ENCODE measurements around the gene CD40LG. TPM values are rescaled to one million over a fixed set of nuclear protein-coding genes. Genes with fewer than 3 reads are reported as not detected.

The CD40LG gene
- total and polyA plus RNA-seq, 8 donors, result 0.11 to 0.92 (median 0.39) TPM

GRCh38 chrX:136616987-136617685 lies 30.8 kb upstream of the CD40LG start:
- intact Hi-C loops (cut with DNase I), result no loop called here
- H3K27ac ChIP-seq, result no peak overlapping the region
- no peak for TF ChIP-seq CTCF (IDR thresholded peaks at IDR 0.05)

GRCh38 chrX:136619899-136620505 lies 28.0 kb upstream of the CD40LG start:
- intact Hi-C loops (cut with DNase I), result no loop called here
- Histone ChIP-seq H3K9me3 (no peaks in the 10 kb centered on the region), H3K4me3 (no peak overlapping the region), H3K27me3 (no peaks in the 10 kb centered on the region), H3K27ac (no peak overlapping the region), H3K4me1 (no peaks in the 10 kb centered on the region), H3K36me3 (no peaks in the 10 kb centered on the region)
- DNase-seq (no peak), ATAC-seq (no peak)
- no peak for TF ChIP-seq CTCF (IDR thresholded peaks at IDR 0.05)

More at GRCh38 chrX:136616987-136617685, 30.8 kb upstream of the CD40LG start:
- ATAC-seq (no peak), DNase-seq (no peak)
- Histone ChIP-seq H3K4me1 (no peaks in the 10 kb centered on the region), H3K36me3 (no peaks in the 10 kb centered on the region), H3K4me3 (no peak overlapping the region), H3K9me3 (no peaks in the 10 kb centered on the region), H3K27me3 (no peaks in the 10 kb centered on the region)

- ATAC-seq, result no peak
- no peaks in the 10 kb centered on the region for H3K27me3 ChIP-seq
- DNase-seq, result no peak
- H3K9me3 ChIP-seq, result no peaks in the 10 kb centered on the region
- no peak overlapping the region for H3K27ac ChIP-seq
- no peak for TF ChIP-seq CTCF (IDR thresholded peaks at IDR 0.05)
- intact Hi-C loops (cut with DNase I), result no loop called here
- no peaks in the 10 kb centered on the region for H3K4me1 ChIP-seq
- H3K36me3 ChIP-seq, result no peaks in the 10 kb centered on the region
- H3K4me3 ChIP-seq, result no peak overlapping the region
These were observed 27.2 kb upstream of the CD40LG start for GRCh38 chrX:136620780-136621179.

GRCh38 chrX:136622568-136622967 lies 25.4 kb upstream of the CD40LG start:
- no peaks in the 10 kb centered on the region for H3K36me3 ChIP-seq
- H3K4me3 ChIP-seq, result no peak overlapping the region
- no peak for TF ChIP-seq CTCF (IDR thresholded peaks at IDR 0.05)
- no peak for DNase-seq
- no peaks in the 10 kb centered on the region for H3K9me3 ChIP-seq
- H3K4me1 ChIP-seq, result no peaks in the 10 kb centered on the region
- no peak overlapping the region for H3K27ac ChIP-seq
- ATAC-seq, result no peak
- intact Hi-C loops (cut with DNase I), result no loop called here
- H3K27me3 ChIP-seq, result no peaks in the 10 kb centered on the region

- intact Hi-C loops (cut with DNase I), result no loop called here
- DNase-seq (no peak), ATAC-seq (no peak)
- no peaks in the 10 kb centered on the region for H3K27me3 ChIP-seq
- no peak for TF ChIP-seq CTCF (IDR thresholded peaks at IDR 0.05)
- H3K4me3 ChIP-seq, result no peak overlapping the region
- no peaks in the 10 kb centered on the region for H3K36me3 ChIP-seq
- H3K9me3 ChIP-seq, result no peaks in the 10 kb centered on the region
- H3K4me1 ChIP-seq, result no peaks in the 10 kb centered on the region
- H3K27ac ChIP-seq, result no peak overlapping the region
These were observed 24.6 kb upstream of the CD40LG start for GRCh38 chrX:136623396-136623795.

Data from left lung (tissue), 10 donors.